Measurements from ENCODE around the gene SP4. TPM values are rescaled to one million over a fixed set of nuclear protein-coding genes. Genes with fewer than 3 reads are reported as not detected.

The SP4 gene
- polyA plus RNA-seq, 2 donors, result 0.63 to 0.69 TPM

Other genes starting within 250 kb of the SP4 start
- gene DNAH11, start 115.0 kb downstream of the SP4 start, polyA plus RNA-seq, result 1 to 10 TPM in 1 of 2 donors, under 1 TPM in 1; 0.51 to 1.6 TPM

All from esophagus (tissue), 2 donors.